Measurements from ENCODE around the gene DDX46. TPM values are rescaled to one million over a fixed set of nuclear protein-coding genes. Genes with fewer than 3 reads are reported as not detected.
"Not testable (repeated sequence)": the region's sequence is repeated elsewhere in the genome, so short reads cannot be mapped to it uniquely, and the experiment has no call there.

Gene DDX46, protein sequence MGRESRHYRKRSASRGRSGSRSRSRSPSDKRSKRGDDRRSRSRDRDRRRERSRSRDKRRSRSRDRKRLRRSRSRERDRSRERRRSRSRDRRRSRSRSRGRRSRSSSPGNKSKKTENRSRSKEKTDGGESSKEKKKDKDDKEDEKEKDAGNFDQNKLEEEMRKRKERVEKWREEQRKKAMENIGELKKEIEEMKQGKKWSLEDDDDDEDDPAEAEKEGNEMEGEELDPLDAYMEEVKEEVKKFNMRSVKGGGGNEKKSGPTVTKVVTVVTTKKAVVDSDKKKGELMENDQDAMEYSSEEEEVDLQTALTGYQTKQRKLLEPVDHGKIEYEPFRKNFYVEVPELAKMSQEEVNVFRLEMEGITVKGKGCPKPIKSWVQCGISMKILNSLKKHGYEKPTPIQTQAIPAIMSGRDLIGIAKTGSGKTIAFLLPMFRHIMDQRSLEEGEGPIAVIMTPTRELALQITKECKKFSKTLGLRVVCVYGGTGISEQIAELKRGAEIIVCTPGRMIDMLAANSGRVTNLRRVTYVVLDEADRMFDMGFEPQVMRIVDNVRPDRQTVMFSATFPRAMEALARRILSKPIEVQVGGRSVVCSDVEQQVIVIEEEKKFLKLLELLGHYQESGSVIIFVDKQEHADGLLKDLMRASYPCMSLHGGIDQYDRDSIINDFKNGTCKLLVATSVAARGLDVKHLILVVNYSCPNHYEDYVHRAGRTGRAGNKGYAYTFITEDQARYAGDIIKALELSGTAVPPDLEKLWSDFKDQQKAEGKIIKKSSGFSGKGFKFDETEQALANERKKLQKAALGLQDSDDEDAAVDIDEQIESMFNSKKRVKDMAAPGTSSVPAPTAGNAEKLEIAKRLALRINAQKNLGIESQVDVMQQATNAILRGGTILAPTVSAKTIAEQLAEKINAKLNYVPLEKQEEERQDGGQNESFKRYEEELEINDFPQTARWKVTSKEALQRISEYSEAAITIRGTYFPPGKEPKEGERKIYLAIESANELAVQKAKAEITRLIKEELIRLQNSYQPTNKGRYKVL
- 14.4 and 16.3 TPM in 2 replicates for total RNA-seq

DNA sequence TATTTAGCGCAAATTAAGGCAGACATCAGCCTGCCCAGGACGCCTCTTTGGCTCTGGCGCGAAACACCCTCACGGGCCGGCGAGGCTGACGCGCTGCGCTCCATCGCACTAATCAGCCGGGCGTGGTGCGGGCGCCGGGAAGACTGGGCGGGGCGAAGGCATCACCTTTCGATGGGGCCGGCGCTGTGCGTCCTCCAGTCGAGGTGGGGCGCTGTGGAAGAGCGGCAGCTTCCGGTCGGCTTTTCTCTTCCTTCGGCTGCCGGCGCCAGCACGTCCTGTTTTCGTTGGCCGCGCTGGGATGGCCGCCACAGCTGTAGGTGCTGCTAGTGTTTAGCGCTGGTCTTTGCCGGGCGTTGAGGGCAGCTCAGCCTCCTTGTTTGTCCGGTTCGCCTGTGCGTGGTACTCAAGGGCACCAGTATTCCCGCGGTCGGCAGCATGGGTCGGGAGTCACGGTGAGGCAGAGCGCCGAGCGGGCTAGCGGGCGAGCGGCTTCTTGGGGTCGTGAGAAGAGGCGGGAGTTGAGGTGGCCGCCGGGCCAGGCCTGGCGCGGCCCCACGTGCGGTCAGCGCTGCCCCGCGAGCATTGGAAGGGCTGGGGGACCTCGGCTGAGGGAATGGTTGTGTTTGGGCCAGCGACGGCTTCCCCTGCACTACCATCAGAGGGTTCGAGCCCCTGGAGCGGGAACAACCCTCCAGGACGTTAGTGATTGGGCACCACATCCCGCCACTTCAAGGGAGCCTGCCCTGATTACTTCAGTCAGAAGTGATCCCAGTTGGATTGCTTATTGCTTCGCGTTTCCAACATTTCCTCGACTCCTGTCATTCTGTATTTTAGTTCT, at the start of gene DDX46:
DDX46 (plus strand) TSS at position 276 of the 838 bp plus-strand sequence; CDS start at position 436, 160 bp downstream.
- peak; percentile 80 to 95 for DNase-seq (ENCODE audit: low read depth in 2 of 2)

DNA sequence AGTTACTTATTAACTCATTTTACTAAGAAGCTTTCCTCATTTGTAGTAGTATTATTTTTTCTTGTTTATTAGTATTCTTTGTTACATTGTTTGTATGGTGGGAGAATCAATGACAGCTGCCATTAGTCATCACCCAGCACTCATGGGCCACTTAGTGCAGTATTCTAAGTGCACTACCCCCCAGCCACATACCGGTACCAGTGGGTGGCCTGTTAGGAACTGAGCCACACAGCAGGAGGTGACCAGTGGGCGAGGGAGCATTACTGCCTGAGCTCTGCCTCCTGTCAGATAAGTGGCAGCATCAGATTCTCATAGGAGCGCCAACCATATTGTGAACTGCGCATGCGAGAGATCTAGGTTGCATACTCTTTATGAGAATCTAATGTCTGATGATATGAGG, 44.5 kb upstream of the DDX46 start:
- no peak for DNase-seq (ENCODE audit: low read depth in 2 of 2)

DNA sequence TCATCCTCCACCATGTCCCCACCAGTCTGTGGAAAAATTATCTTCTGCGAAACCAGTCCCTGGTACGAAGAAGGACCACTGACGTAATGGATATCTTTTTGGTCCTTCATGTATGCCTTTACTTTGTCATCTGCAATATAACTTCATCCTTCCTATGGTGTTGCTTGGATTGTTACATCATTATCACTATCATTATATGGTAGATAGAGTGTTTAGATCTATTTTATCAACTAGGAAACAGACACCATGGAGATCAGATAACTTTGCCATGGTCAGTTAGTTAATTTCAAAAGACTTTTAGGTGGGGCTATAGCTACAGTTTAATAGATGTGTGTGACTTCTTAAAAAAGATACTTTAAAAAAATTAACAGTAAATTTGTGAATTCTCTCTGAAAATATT, 44.0 kb upstream of the DDX46 start:
- no peak for DNase-seq (ENCODE audit: low read depth in 2 of 2)

DNA sequence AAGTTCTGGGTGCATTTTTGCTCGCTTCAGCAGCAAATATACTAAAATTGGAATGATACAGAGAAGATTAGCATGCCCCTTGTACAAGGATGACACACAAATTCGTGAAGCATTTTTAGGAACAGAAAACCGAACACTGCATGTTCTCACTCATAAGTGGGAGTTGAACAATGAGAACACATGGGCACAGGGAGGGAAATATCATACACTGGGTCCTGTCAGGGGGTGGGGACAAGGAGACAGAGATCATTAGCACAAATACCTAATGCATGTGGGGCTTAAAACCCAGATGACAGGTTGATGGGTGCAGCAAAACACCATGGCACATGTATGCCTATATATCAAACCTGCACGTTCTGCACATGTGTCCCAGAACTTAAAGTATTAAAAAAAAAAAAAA, 43.1 kb upstream of the DDX46 start:
- DNase-seq (ENCODE audit: low read depth in 2 of 2): not testable (repeated sequence)

DNA sequence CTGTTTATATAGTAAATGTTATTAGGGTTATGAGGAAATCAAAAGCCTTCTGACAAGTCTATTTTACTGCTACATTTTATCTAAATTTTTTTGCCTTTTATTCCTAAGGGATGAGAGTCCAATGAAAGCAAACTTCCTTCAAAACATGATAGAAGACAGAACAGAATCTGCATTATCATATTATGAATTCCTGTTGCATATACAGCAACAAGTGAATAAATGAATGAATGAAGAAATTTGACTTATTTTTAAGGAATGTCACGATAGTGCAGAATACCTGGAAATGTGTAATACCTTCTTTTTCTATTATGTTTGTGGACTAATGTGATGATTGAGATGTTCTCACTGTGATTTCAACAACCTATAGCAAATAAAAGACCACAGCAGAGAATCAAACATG, 33.7 kb upstream of the DDX46 start:
- no peak for DNase-seq (ENCODE audit: low read depth in 2 of 2)

DNA sequence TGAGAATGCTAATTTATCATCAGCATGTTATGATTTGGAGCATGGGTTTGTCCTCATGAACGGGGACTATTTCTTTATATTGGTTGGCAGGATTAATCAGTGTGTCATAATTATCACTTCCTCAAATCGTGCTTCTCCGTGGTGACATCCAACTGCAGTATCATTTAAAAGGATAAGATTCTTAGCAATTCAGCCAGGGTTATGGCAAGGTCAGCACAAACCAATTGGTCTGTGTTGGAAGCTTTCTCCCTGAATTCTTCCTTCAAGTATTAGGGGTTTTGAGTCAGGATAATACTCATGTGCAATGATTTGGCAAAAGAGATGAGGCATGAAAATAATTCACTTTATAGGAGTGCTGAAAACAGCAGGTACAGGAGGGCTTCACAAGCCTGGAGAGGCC, 25.8 kb upstream of the DDX46 start:
- DNase-seq (ENCODE audit: low read depth in 2 of 2): no peak

DNA sequence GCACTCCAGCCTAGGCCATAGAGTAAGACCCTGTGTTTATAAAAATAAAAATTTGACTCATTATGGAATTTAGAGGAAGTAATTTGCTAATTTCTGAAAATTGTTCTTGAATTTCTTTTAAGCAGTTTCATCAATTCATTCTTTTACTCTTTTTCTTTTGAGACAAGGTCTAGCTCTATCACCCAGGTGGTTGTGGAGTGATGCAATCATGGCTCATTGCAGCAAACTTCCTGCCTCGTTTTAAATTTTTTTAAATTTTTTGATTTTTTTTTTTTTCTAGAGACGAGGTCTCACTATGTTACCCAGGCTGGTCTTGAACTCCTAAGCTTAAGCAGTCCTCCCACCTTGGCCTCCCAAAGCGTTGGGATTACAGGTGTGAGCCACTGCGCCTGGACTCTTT, 23.3 kb upstream of the DDX46 start:
- DNase-seq (ENCODE audit: low read depth in 2 of 2): no peak

DNA sequence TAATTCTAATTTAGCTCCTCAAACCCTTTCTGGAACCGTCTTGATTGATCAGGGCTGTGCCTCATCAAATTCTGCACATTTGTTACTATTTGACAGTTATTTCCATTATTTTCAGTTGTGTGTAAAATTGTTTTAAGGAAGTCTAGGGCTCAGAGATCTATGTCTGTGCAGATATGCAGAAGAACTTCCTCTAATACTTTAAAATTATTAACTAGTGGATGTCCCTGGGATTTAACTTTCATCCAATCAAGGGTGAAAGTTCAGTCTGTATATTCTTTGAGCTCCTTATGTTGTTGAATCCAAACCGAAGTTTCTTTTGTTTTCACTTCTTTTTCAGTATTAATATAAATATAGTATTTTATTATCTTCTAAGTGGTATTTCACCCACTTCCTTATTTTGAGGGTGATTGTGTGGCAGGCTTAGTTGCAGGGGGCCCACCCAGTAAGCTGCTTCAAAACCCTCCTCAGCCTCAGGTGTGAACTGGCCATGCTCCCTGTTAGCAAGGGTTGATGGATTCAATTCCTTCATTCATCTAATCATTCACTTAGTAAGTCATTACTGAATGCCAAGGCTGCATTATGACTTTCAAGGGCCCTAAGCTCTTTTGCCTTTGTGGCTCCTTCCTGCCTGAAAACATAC, 22.3 kb upstream of the DDX46 start:
- no peak for DNase-seq (ENCODE audit: low read depth in 2 of 2)

DNA sequence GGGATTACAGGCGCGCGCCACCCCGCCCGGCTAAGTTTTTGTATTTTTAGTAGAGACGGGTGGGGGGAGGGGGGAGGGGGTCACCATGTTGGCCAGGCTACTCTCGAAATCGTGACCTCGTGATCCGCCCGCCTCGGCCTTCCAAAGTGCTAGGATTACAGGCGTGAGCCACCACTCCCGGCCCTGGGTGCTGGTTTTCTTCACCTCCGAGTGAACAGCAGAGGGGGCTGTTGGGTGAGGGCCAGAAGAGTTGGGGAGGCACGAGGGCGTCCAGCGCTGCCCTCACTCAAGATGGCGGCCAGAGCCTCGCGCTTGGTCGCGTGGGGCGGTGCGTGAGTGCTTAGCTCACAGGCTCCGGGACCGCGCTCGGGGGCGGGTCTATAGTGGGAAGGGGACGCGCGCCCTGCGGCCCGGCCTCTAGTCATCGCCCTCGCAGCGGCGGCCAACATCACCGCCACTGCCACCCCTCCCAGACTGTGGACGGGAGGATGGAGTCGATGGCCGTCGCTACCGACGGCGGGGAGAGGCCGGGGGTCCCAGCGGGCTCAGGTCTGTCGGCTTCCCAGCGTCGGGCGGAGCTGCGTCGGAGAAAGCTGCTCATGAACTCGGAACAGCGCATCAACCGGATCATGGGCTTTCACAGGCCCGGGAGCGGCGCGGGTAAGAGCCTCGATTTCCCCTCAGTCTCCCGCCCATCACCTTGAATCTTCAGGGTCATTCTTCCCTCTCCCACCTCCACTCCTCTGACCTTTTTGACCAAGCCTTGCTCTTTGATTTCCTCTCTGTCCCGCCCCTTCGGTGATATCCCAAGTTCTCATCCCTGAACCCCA, 20.2 kb upstream of the DDX46 start, which contains the start of gene CAMLG:
CAMLG (plus strand) TSS at position 416 of the 830 bp plus-strand sequence; CDS start at position 489, 73 bp downstream.
- DNase-seq (ENCODE audit: low read depth in 2 of 2): peak; percentile 95 to 99

DNA sequence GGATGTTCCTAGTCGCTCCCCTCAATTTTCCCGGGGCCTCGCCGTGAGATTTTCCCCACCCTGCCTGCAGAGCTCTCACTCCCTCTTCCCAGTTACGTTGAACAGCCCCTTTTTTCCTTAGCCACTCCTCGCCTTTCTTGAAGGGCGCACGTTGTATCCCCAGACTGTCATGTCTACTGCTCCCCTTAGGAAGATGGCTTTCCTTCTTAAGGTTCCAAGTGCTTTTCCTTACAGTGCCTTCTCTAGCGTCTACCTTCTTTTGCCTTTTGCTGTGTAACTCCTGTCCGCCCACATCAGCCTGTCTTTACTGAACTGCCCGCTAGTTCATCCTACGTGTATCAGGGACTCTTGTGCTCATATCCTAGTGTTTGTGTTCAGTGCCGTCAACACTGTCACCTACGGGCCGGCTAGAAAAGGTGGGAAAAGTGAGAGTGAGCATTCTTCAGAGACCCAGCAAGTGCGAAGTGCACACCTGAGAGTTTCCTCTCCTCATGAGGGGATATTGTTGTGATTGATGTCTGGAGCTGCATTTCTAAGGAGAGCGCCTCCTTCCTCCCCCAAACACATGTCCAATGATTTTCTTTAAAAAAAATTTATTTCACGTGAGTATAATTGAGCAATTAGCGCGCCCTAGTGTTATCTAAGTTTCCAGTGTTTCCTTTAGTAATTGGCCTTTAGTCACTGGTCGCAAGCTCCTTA, 19.5 kb upstream of the DDX46 start:
- peak; percentile 36 to 66 for DNase-seq (ENCODE audit: low read depth in 2 of 2)

DNA sequence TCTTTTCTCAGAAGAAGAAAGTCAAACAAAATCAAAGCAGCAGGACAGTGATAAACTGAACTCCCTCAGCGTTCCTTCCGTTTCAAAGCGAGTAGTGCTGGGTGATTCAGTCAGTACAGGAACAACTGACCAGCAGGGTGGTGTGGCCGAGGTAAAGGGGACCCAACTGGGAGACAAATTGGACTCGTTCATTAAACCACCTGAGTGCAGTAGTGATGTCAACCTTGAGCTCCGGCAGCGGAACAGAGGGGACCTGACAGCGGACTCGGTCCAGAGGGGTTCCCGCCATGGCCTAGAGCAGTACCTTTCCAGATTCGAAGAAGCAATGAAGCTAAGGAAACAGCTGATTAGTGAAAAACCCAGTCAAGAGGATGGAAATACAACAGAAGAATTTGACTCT, 17.5 kb upstream of the DDX46 start:
- DNase-seq (ENCODE audit: low read depth in 2 of 2): no peak

DNA sequence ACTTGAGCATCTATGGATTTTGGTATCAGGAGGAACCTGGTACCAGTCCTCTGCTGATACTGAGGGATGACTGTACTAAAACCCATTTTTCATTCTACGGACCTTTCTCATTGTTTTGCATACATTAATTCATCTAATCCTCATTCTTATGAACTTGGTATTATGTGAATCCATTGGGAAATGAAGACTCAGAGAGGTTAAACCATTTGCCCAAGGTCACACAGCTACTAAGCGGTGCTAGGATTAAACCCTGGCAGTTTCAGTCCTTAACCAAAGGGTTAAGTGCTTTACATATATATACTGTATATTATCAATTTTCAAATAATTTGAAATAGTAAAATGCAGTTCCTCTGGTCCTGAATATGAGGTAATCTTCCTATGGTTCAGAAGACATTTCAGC, 16.4 kb upstream of the DDX46 start:
- no peak for DNase-seq (ENCODE audit: low read depth in 2 of 2)

DNA sequence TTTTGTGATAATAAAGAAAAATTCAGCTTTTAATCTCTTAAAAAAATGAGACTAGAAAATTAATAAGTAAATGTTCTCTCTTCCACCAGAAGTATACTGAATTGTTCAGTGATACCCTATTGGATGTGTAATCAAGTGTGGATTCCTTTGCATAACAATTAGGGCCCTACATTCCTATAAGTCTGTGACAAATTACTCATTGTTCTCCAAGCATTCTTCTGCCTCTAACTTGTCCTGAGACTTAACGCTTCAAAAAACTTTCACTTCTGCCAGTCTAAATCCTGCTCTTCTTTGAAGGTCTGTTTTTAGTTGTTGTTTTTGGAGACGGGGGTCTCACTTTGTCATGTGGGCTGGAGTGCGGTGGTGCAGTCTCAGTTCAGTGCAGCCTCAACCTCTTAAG, 9.2 kb upstream of the DDX46 start:
- DNase-seq (ENCODE audit: low read depth in 2 of 2): no peak

DNA sequence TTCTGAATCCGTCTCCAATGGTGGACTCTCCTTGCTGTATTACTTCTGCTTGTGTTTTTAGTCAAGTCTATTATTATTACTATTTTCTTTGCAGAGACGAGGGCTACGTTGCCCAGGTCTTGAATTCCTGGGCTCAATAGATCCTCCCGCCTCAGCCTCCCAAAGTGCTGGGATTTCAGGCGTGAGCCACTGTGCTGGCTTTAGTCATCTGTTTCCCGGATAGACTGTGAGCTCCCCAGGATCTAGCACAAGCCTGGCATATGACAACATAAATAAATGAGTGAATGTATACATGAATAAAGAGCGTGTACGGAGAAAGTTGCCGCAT, 439 bp upstream of the DDX46 start:
- no peak for DNase-seq (ENCODE audit: low read depth in 2 of 2)

DNA sequence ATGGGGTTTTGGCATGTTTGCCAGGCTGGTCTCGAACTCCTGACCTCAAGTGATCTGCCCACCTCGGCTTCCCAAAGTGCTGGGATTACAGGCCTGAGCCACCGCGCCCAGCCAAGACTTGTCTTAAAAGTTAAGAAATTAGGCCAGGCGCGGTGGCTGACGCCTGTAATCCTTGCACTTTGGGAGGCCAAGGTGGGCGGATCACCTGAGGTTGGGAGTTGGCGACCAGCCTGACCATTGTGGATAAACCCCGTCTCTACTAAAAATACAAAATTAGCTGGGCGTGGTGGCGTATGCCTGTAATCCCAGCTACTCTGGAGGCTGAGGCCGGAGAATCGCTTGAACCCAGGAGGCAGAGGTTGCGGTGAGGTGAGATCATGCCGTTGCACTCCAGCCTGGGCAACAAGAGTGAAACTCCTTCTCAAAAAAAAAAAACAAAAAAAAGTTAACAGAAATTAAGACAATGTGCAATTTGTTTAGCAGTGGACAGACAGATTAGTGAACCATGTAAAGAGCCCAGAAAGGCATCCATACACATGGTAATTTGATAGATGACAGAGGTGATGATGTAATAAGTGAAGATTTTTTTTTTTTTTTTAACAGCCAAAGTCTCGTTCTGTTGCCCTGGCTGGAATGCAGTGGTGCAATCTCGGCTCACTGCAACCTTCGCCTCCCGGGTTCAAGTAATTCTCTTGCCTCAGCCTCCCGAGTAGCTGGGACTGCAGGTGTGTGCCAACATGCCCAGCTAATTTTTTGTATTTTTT, 9.1 kb downstream of the DDX46 start:
- DNase-seq (ENCODE audit: low read depth in 2 of 2): not testable (repeated sequence)

DNA sequence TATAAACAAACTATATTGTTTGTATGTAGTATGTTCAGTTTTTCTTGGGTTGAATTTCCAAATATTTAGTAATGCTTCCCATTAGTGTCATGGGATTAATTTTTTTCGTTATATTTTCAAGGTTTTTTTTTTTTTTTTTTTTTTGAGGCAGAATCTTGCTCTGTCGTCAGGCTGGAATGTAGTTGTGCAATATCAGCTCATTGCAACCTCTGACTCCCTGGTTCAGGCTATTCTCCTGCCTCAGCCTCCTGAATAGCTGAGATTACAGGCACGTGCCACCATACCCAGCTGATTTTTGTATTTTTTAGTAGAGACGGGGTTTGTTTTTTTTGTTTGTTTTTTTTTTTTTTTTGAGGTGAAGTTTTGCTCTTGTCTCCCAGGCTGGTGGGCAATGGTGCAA, 10.6 kb downstream of the DDX46 start:
- no peak for DNase-seq (ENCODE audit: low read depth in 2 of 2)

DNA sequence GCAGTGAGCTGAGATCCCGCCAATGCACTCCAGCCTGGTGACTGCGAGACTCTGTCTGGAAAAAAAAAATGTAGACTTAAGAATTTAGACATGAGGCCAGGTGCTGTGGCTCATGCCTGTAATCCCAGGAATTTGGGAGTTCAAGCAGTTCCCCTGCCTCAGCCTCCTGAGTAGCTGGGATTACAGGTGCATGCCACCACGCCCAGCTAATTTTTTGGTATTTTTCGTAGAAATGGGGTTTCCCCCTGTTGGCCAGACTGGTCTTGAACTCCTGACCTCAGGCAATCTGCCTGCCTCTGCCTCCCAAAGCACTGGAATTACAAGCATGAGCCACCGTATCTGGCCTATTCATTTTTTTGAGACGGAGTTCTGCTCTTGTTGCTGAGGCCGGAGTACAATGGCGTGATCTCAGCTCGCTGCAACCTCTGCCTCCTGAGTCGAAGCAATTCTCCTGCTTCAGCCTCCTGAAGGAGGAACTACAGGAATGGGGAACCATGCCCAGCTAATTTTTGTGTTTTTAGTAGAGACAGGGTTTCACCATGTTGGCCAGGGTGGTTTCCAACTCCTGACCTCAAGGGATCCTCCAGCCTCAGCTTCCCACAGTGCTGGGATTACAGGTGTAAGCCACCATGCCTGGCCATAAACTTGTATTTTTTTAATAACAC, 14.0 kb downstream of the DDX46 start:
- no peak for DNase-seq (ENCODE audit: low read depth in 2 of 2)

DNA sequence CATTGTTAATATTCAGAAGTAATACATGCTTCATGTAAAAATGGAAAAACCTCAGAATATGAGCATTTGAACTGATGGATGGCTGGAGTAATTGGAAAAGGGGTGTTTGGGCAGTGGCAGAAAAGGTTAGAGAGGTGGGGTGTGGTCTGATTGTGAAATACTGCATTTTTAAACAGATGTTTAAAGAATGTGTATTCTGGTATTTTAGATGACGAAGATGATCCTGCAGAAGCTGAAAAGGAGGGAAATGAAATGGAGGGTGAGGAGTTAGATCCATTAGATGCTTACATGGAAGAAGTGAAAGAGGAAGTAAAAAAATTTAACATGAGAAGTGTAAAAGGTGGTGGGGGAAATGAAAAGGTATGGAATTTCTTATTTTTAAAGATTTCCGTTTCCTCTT, 18.8 kb downstream of the DDX46 start:
- no peak for DNase-seq (ENCODE audit: low read depth in 2 of 2)
